AG10803 (cell line): ENCODE results near the gene TMEM117.

Experiments
- DNase-seq: peaks from one replicate; pipeline ENCODE4 v3.0.0; 2010; ENCODE audit warnings: low read depth
- H3K4me3 ChIP-seq: 2 replicates; pipeline ENCODE4 v1.5.1; 2011; ENCODE audit warnings: mild to moderate bottlenecking, low read length, control low read depth
- CTCF ChIP-seq: conservative IDR thresholded peaks from 2 replicates; pipeline ENCODE4 v1.5.1; 2011; ENCODE audit warnings: mild to moderate bottlenecking, low read length, control low read depth, inconsistent platforms

Gene TMEM117

GRCh38 chr12:43964961-43965360, 129.1 kb downstream of the TMEM117 start:
- no peak for TF ChIP-seq CTCF
- no peak for DNase-seq
- no peak overlapping the region for H3K4me3 ChIP-seq

GRCh38 chr12:43965899-43966298, 130.0 kb downstream of the TMEM117 start:
- no peak for DNase-seq
- no peak overlapping the region for H3K4me3 ChIP-seq
- no peak for TF ChIP-seq CTCF

- TF ChIP-seq CTCF, result no peak
- DNase-seq, result no peak
- H3K4me3 ChIP-seq, result no peak overlapping the region
Measured at GRCh38 chr12:43968736-43969135, 132.9 kb downstream of the TMEM117 start.

- no peak for TF ChIP-seq CTCF
- no peak overlapping the region for H3K4me3 ChIP-seq
- peak; percentile 22 for DNase-seq
Measured at GRCh38 chr12:43969882-43970281, 134.0 kb downstream of the TMEM117 start.

- DNase-seq, result no peak
- H3K4me3 ChIP-seq, result no peak overlapping the region
- TF ChIP-seq CTCF, result no peak
Measured at GRCh38 chr12:43973385-43973784, 137.5 kb downstream of the TMEM117 start.

GRCh38 chr12:43973993-43974392, 138.1 kb downstream of the TMEM117 start:
- H3K4me3 ChIP-seq, result no peak overlapping the region

GRCh38 chr12:43976027-43976426, 140.1 kb downstream of the TMEM117 start:
- no peak for DNase-seq
- no peak for TF ChIP-seq CTCF
- H3K4me3 ChIP-seq, result no peak overlapping the region

More at GRCh38 chr12:43973993-43974392, 138.1 kb downstream of the TMEM117 start:
- no peak for TF ChIP-seq CTCF
- DNase-seq, result no peak
